Activated CD4-positive, alpha-beta T cell treated with anti-CD3 and anti-CD28 coated beads, Interleukin-2, amount 50 U/mL, for 24 hours (primary cell): ENCODE data around the gene MRPS2.
"Not testable (repeated sequence)": the region's sequence is repeated elsewhere in the genome, so short reads cannot be mapped to it uniquely, and the experiment has no call there.

ENCODE experiments used
- DNase-seq, 2 donors: peaks; one replicate each; pipeline ENCODE4 v3.0.0-alpha.2; 2020; ENCODE audit warnings: low read depth in 1 of 2, low spot score in 1 of 2

The MRPS2 gene

GRCh38 chr9:135514342-135515082 is 14.0 kb downstream of the MRPS2 start:
- no peak for DNase-seq

- no peak for DNase-seq
These were observed 14.8 kb downstream of the MRPS2 start for GRCh38 chr9:135515083-135515951.

- DNase-seq, result no peak
These were observed 15.8 kb downstream of the MRPS2 start for GRCh38 chr9:135516132-135516860.

- DNase-seq, result no peak
These were observed 16.9 kb downstream of the MRPS2 start for GRCh38 chr9:135517407-135517822.

GRCh38 chr9:135519179-135519971 is 18.9 kb downstream of the MRPS2 start:
- DNase-seq, result no peak

- no peak for DNase-seq
These were observed 20.6 kb downstream of the MRPS2 start, which contains the start of gene LCN1 for GRCh38 chr9:135520916-135521607. TSS of gene LCN1 (plus strand) at chr9:135521440. CDS start at chr9:135521498, 58 bp downstream.

- DNase-seq, result no peak
These were observed 21.2 kb downstream of the MRPS2 start for GRCh38 chr9:135521608-135522095.

GRCh38 chr9:135522137-135522877 is 21.8 kb downstream of the MRPS2 start:
- no peak for DNase-seq

GRCh38 chr9:135522931-135523330 is 22.4 kb downstream of the MRPS2 start:
- DNase-seq, result no peak

- DNase-seq, result no peak
These were observed 23.1 kb downstream of the MRPS2 start for GRCh38 chr9:135523521-135524129.

GRCh38 chr9:135524130-135524861 is 23.8 kb downstream of the MRPS2 start:
- DNase-seq, result no peak

- no peak for DNase-seq
These were observed 25.0 kb downstream of the MRPS2 start for GRCh38 chr9:135525241-135526088.

GRCh38 chr9:135526089-135526729 is 25.7 kb downstream of the MRPS2 start:
- no peak for DNase-seq

- DNase-seq, result no peak
These were observed 26.5 kb downstream of the MRPS2 start for GRCh38 chr9:135526730-135527571.

- not testable (repeated sequence) for DNase-seq
These were observed 28.5 kb downstream of the MRPS2 start for GRCh38 chr9:135528842-135529435.
